HG02798 (cell line): ENCODE results near the gene KRT39.
"Not testable (repeated sequence)": the region's sequence is repeated elsewhere in the genome, so short reads cannot be mapped to it uniquely, and the experiment has no call there.

Experiments used
- ATAC-seq: cut with Tn5 transposase; IDR thresholded peaks from one replicate; pipeline ENCODE4 v1.9.1; 2021; ENCODE audit warnings: mild to moderate bottlenecking; ENCODE audit not compliant: unreplicated experiment, poor library complexity

Gene KRT39

GRCh38 chr17:40966848-40967247 is at the start of gene KRT39:
TSS of gene KRT39 (minus strand) at chr17:40966948. CDS start at chr17:40966856, 92 bp downstream.
- ATAC-seq: no peak

- ATAC-seq: no peak
Measured at GRCh38 chr17:41015454-41015853, 48.7 kb upstream of the KRT39 start.

- ATAC-seq: no peak
Measured at GRCh38 chr17:41013606-41014005, 46.9 kb upstream of the KRT39 start.

- no peak for ATAC-seq
Measured at GRCh38 chr17:41013181-41013580, 46.4 kb upstream of the KRT39 start.

GRCh38 chr17:41012326-41013120 is 45.8 kb upstream of the KRT39 start:
- no peak for ATAC-seq

- no peak for ATAC-seq
Measured at GRCh38 chr17:41010441-41010840, 43.7 kb upstream of the KRT39 start.

- ATAC-seq: no peak
Measured at GRCh38 chr17:41009936-41010335, 43.2 kb upstream of the KRT39 start.

GRCh38 chr17:41009301-41009760 is 42.6 kb upstream of the KRT39 start:
- no peak for ATAC-seq

GRCh38 chr17:41008811-41009210 is 42.1 kb upstream of the KRT39 start, which contains the start of gene KRTAP3-1:
TSS of gene KRTAP3-1 (minus strand) at chr17:41009128. CDS start at chr17:41009074, 54 bp downstream.
- no peak for ATAC-seq

- ATAC-seq: no peak
Measured at GRCh38 chr17:41004397-41004796, 37.6 kb upstream of the KRT39 start.

GRCh38 chr17:41003926-41004325 is 37.2 kb upstream of the KRT39 start:
- ATAC-seq: no peak

- ATAC-seq: no peak
Measured at GRCh38 chr17:41002814-41003213, 36.1 kb upstream of the KRT39 start.

GRCh38 chr17:41001795-41002194 is 35.0 kb upstream of the KRT39 start:
- ATAC-seq: no peak

- not testable (repeated sequence) for ATAC-seq
Measured at GRCh38 chr17:40999563-40999962, 32.8 kb upstream of the KRT39 start, which contains the start of gene KRTAP3-2. TSS of gene KRTAP3-2 (minus strand) at chr17:40999906. CDS start at chr17:40999853, 53 bp downstream.

- ATAC-seq: no peak
Measured at GRCh38 chr17:40997361-40997760, 30.6 kb upstream of the KRT39 start.

GRCh38 chr17:40996829-40997228 is 30.1 kb upstream of the KRT39 start:
- no peak for ATAC-seq

- ATAC-seq: no peak
Measured at GRCh38 chr17:40995116-40995515, 28.4 kb upstream of the KRT39 start.

GRCh38 chr17:40993839-40994238 is 27.1 kb upstream of the KRT39 start, which contains the start of gene KRTAP3-3:
TSS of gene KRTAP3-3 (minus strand) at chr17:40994164. CDS start at chr17:40994097, 67 bp downstream.
- ATAC-seq: no peak

GRCh38 chr17:40993084-40993483 is 26.3 kb upstream of the KRT39 start:
- no peak for ATAC-seq

- no peak for ATAC-seq
Measured at GRCh38 chr17:40992666-40993065, 25.9 kb upstream of the KRT39 start.

- ATAC-seq: no peak
Measured at GRCh38 chr17:40986920-40987319, 20.2 kb upstream of the KRT39 start.

- ATAC-seq: no peak
Measured at GRCh38 chr17:40984226-40984625, 17.5 kb upstream of the KRT39 start, which contains the start of gene KRT40. TSS of gene KRT40 (minus strand) at chr17:40984326. CDS start at chr17:40984273, 53 bp downstream.
